Cortex of kidney (tissue), 1 donor: ENCODE results near the gene JHY.

Experiments used
- DNase-seq: peaks from one replicate; lab custom pipeline; 2025; lab: John Stamatoyannopoulos, UW

JHY gene

GRCh38 chr11:122954455-122954854 is 71.9 kb downstream of the JHY start:
- DNase-seq: no peak

- no peak for DNase-seq
These were observed 81.4 kb downstream of the JHY start for GRCh38 chr11:122963961-122964360.

DNA sequence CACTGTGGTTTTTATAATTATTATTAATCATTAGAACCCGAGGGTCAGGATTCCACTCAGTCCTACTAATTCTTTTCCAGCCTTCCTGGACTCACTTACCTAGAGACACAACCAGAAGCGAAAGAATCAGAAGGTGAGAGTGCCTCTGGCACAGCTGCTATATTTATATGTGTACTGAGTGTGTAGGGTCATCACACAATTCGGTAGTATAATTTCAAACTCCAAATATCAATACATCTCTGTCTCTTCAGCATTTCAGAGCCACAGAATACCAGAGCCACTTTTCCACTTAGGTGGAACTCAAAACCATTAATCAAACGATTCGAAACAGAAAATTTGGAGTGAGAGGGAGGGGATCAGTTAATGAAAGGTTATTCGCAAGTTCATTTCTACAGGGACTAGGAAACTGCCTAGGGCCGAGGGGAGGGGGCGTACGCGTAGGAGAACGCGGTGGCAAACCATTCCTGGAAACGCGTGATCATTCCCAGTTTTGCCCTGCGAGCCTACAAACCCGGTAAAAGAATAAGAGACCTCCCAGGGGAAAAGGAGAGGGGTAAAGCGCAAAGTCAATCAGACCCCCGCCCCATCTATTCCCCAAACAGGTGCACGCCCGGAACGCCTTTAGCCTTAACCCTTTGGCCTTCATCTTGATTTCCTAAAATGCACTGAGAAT is 93.6 kb downstream of the JHY start:
- no peak for DNase-seq

DNA sequence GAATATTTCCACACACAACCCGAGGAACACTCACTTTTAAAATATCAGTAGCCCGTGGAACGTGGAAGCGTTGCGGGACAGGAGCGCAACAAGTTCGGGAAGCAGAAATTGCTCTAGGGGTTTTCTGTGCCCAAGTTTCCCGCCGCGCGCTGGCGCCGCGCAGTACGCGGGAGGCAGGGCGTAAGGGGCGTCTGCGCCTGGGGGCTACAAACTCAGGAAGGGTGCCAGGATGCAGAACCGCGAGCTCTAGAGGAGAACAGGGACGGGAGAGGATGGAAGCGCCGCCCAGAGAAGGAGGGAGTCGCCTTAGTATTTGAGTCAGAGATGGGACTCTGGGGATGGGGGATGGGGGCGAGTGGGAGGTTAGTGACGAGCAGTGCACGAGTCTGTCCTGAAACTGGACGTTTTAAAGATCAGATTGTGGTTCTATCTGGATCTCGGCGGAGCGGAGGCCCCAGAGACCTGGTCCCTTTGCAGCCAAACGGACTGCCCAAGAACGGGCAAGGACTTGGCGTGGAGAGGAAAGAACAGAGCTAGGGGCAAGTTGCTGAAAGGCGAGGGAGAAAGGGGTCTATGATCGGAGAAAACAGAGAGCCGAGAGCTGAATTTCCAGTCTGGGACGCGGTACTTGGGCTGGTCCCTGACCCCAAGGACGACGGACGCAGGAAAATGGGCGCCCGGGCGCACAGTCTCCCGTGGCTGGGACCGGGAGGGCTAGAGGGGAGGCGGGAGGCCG is 94.3 kb downstream of the JHY start:
- DNase-seq: no peak

DNA sequence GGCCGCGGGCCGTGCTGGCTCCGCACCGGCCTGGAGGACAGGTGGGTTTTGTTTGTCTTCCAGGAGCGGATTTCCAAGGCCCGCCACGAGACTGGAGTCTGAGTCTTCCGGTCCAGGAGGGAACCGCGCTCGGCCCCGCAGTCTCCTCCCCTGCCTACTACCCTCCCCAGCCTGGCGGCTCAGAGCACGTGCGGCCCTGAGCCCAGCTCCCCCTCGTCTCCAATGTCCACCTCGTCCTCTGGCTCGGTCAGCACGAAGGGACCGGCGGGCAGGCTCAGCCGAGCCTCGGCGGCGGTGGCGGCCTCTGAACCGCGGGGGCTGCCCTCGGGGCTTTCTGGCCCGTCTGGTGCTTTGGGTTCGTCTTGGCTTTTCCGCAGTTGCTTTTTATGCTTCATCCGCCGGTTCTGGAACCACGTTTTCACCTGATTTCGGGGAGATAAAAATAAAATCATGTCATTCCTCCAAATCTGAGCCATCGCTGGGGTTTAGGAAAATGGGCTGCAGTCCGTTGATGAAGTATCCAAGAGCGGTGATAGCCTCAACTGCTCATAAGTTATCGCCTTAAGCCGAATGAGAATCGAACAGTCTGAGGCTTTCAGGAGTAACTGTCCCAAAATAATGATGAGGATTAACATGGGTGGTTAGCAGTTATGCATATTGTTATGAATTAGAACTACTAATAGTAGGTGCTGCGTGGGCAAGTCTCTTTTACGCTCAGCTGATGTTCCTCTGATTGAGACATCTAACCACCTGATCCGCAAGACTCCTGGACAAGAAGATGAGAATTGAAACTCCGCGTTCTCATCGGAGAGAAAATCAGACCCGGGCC is 95.1 kb downstream of the JHY start:
- no peak for DNase-seq

GRCh38 chr11:122978299-122978620 is 95.7 kb downstream of the JHY start:
- DNase-seq: no peak

DNA sequence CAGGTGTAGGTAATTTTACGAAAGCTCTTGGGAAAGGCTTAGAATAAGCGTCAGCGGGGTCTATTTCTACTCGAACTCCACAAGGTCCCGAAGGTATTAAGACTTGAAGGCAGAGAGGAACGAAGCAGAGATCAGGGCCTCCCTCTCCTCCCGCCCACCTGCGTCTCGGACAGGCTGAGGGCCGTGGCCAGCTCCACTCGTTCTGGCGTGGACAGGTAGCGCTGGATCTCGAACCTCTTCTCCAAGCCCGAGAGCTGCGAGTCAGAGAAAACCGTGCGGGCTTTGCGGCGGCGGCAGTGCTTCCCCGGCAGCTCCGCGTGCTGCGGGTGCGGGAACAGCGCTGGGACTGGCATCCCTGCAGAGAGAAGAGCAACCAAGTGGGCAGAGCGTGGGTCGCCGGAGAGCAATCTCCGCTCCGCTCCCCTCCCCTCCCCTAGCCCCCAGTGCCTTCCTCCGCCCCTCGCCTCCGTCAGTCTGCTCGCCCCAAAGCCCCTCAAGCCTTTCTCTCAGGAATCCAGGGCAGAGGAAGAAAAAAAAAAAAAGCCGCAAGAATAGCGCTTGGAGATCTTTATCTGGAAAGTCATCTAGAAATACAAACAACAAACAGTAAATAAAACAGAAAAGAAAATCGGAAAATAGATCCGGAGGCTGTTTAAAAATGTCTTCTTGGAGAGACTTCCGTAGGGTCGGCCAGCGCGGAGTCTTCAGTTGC is 96.7 kb downstream of the JHY start:
- DNase-seq: no peak

GRCh38 chr11:122979815-122980595 is 97.4 kb downstream of the JHY start:
- no peak for DNase-seq

GRCh38 chr11:122981388-122982264 is 99.1 kb downstream of the JHY start, which contains the start of gene BSX:
BSX (minus strand) TSS chr11:122981834; CDS start chr11:122981671, 163 bp downstream.
- no peak for DNase-seq

GRCh38 chr11:122983438-122984185 is 101.1 kb downstream of the JHY start:
- no peak for DNase-seq

DNA sequence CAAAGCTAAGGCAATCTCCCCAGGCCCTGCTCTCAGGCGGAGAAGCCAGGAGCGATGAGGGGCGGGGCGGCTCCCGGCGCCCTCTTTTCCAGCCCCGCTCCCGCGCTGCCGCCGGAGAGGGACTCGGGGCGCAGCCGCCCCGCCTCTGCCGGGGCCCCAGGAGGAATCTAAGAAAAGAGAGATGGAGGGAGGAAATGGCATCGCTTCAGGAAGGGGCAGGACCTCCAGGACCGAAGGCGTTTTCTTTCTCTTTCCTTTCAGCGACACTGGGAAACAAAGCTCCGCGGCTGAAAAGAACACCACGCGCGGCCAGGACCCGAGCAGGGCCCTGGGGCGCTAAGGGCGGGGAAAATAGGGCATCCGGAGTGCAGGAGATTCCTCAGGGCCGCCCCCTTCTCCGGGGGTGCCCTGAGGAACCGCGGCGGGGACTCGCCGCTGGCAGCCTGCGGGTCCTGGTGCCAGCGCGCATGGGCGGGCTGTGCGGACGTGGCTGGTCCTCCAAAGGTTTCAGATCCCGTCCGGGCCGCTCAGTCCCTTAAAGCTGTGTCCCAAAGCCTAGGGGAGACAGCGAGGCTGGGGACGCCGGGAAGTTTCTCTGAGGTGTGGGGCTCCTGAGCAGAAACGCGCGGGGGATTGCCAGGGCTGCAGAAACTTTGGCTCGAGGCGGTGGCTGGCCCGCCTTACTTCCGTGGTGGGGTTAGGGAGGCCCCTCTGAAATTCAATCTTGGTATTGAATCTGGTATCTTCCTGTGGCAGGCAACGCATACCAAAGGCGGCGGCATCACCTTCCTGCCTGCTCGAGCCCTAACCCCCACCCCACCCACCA is 101.8 kb downstream of the JHY start:
- no peak for DNase-seq

DNA sequence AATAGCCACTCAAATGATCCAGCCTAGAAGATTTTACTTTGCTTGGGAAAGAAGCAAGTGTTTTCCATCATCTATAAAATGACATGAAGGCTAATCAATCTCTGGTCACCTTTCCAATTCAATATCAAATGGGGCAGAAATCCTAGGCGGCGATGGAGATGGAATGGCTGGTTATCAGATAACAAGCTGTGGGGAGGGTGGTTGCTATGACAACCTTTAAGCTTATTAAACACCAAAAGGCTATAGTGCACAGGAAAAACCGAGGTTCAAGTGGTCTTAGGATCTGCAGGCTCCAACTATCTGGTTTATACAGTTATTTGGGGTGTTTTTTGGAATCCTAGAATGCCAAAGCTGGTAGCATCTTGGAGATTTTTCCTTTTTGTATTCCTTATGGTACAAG is 113.0 kb downstream of the JHY start:
- no peak for DNase-seq

DNA sequence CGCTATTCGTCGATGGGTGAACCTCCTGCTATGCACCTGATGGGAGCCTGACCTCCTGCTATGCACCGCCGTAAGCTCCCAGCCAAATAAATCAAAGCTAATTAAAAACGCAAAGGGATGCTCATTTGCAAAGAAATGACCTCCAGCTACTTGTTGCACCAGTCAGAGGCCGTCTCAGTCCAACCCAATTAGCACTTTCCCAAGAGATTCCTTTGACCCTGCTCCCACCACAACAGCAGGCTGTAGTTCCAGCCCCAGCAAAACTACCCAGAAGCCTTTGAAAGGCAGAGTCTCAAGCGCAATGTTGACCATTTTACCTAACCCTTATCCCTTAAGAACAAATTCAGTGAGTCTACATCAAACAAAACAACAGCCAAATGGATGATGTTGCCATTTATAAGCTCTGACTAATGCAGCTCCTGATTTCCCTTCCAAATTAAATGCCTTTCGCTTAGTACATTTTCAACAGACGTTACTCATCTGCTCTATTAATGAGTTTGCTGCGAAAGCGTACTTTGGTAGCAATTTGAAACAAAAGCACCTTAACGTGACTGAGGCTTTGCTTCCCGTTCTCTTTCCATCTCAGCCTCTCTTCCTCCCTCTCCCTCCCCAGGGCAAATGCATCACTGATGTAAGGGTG is 116.3 kb downstream of the JHY start:
- no peak for DNase-seq

DNA sequence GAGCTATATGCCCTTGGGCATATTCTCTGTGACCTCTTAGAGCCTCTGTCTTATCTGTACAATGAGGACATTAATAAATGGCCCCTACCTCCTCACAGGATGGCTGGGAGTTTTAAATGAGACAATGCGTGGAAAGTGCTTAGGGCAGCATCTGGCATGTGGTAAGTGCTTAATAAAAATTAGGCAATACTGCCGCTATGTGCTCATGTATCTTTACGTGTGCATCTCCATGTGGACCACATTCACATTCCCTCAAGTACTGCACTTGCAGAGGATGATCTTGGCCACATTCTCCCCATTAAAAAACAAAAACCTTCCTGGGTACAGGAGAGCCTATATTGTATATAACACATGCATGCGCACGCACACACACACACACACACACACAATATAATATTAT is 118.2 kb downstream of the JHY start:
- DNase-seq: no peak

- no peak for DNase-seq
These were observed 124.4 kb downstream of the JHY start for GRCh38 chr11:123006860-123007542.
